Keratinocyte (primary cell): Measurements from ENCODE around the gene RASA1. TPM values are rescaled to one million over a fixed set of nuclear protein-coding genes. Genes with fewer than 3 reads are reported as not detected.

Source experiments
- DNase-seq: peaks from one replicate; pipeline ENCODE4 v3.0.0-alpha.2; 2011; ENCODE audit warnings: low read depth, missing footprints, low spot score
- FAIRE-seq: peaks from 2 replicates; lab custom pipeline; 2011; peaks lifted over from hg19 to GRCh38; lab: Jason Lieb, UNC
- H2AFZ ChIP-seq: 2 replicates; pipeline ENCODE4 v1.6.0; 2012; ENCODE audit warnings: low read length, control low read depth, inconsistent platforms; ENCODE audit not compliant: control insufficient read depth
- H3K27ac ChIP-seq: 2 replicates; pipeline ENCODE4 v1.5.1; 2011; ENCODE audit warnings: low read length; ENCODE audit not compliant: control insufficient read depth, insufficient read depth
- H3K27me3 ChIP-seq: 3 replicates; pipeline ENCODE4 v1.6.0; 2011; ENCODE audit warnings: low read length; ENCODE audit not compliant: control insufficient read depth, insufficient read depth; ENCODE audit errors: extremely low read depth
- H3K36me3 ChIP-seq, 2 experiments: 2 replicates in 1 of 2; 3 replicates in 1 of 2; pipeline ENCODE4 v1.5.1; 2011; ENCODE audit warnings: low read length in 2 of 2, mild to moderate bottlenecking in 1 of 2; ENCODE audit not compliant: control insufficient read depth in 2 of 2, insufficient read depth in 2 of 2; ENCODE audit errors: extremely low read depth in 1 of 2
- H3K4me1 ChIP-seq: 3 replicates; pipeline ENCODE4 v1.5.1; 2011; ENCODE audit warnings: low read length; ENCODE audit not compliant: control insufficient read depth, insufficient read depth; ENCODE audit errors: extremely low read depth
- H3K4me2 ChIP-seq: 3 replicates; pipeline ENCODE4 v1.6.0; 2011; ENCODE audit warnings: low read depth, low read length; ENCODE audit not compliant: control insufficient read depth, insufficient read depth; ENCODE audit errors: extremely low read depth
- H3K4me3 ChIP-seq, 3 experiments: fragments of 200-600 bp in 1 of 3; sonication (generic) in 1 of 3; 2 replicates in 2 of 3; 3 replicates in 1 of 3; pipeline ENCODE4 v1.5.1; 2011 to 2016; ENCODE audit warnings: low read length in 3 of 3, mild to moderate bottlenecking in 3 of 3, control low read depth in 2 of 3, inconsistent platforms in 1 of 3, low read depth in 1 of 3, mixed read lengths in 1 of 3, mixed run types in 1 of 3, moderate library complexity in 1 of 3; ENCODE audit not compliant: control insufficient read depth in 2 of 3, insufficient read depth in 2 of 3; ENCODE audit errors: extremely low read depth in 1 of 3
- H3K79me2 ChIP-seq: 2 replicates; pipeline ENCODE4 v1.6.0; 2012; ENCODE audit warnings: low read length; ENCODE audit not compliant: control insufficient read depth, insufficient read depth
- H3K9ac ChIP-seq: 3 replicates; pipeline ENCODE4 v1.6.0; 2011; ENCODE audit warnings: low read length; ENCODE audit not compliant: control insufficient read depth, insufficient read depth; ENCODE audit errors: extremely low read depth
- H3K9me1 ChIP-seq: 3 replicates; pipeline ENCODE4 v1.6.0; 2011; ENCODE audit warnings: low read length; ENCODE audit not compliant: control insufficient read depth, insufficient read depth; ENCODE audit errors: extremely low read depth
- H3K9me3 ChIP-seq: 2 replicates; pipeline ENCODE4 v1.5.1; 2012; ENCODE audit warnings: low read depth, low read length; ENCODE audit not compliant: control insufficient read depth
- H4K20me1 ChIP-seq: 3 replicates; pipeline ENCODE4 v1.6.0; 2011; ENCODE audit warnings: low read length; ENCODE audit not compliant: control insufficient read depth, insufficient read depth; ENCODE audit errors: extremely low read depth
- EZH2 ChIP-seq: IDR thresholded peaks from one replicate; pipeline ENCODE4 v1.6.1; 2012; ENCODE audit warnings: inconsistent platforms, mild to moderate bottlenecking, low read length, moderate library complexity
- dilution Hi-C: fragments of 300-500 bp; cut with MboI; formaldehyde crosslinking; loops from one replicate; pipeline ENCODE4 v1.7.0; 2020; ENCODE audit warnings: low sequenced_read_pairs; ENCODE audit not compliant: extremely low pct_ligation_motif_present
- polyA plus RNA-seq, 5 experiments: library from polyadenylated mRNA; depleted of rRNA in 3 of 5; stranded (reverse) in 3 of 5; stranded (forward) in 1 of 5; unstranded in 1 of 5; fragments of >200 nt; gene quantifications; 1 replicate in 1 of 5; 2 replicates in 3 of 5; 3 replicates in 1 of 5; pipeline versions ENCODE4 v1.2.1 to v1.2.3, GENCODE V29; 2011 to 2012; ENCODE audit warnings: missing spikeins in 2 of 5, low read depth in 1 of 5, low replicate concordance in 1 of 5
- TF ChIP-seq, protein P1 (sequence below), 3 experiments: IDR thresholded peaks in 1 of 3; conservative IDR thresholded peaks in 1 of 3; optimal IDR thresholded peaks in 1 of 3; 2 replicates in 2 of 3; 3 replicates in 1 of 3; pipeline versions ENCODE3 to v1.5.1; 2011; ENCODE audit warnings: low read length in 3 of 3, mild to moderate bottlenecking in 3 of 3, moderate library complexity in 2 of 3, control low read depth in 1 of 3, inconsistent platforms in 1 of 3; ENCODE audit not compliant: insufficient read depth in 2 of 3; ENCODE audit errors: extremely low read depth in 1 of 3

The RASA1 gene
- polyA plus RNA-seq, 1 donor (not counting 4 experiments of a cell fraction or from before 2014, with no cell fraction given), result 57.9 TPM

DNA sequence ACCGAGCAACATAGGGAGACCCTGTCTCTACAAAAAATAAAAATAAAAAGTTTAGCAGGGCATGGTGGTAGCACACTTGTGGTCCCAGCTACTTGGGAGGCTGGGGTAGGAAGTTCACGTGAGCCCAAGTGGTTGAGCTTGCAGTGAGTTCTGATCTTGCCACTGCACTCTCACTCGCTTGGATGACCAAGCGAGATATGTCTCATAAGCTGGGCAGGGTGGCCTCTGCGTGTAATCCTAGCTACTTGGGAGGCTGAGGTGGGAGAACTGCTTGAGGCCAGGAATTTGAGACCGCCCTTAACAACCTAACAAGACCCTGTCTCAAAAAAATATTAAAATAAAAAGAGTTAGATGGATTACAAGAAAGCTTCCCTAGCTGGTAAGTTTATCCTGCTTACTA is 32.5 kb downstream of the RASA1 start:
- H3K9ac ChIP-seq, result no peak overlapping the region
- no peak for FAIRE-seq
- peaks cover 4% of the 10 kb centered on the region for H3K9me1 ChIP-seq
- H3K4me2 ChIP-seq, result no peak overlapping the region
- no peak for TF ChIP-seq EZH2
- TF ChIP-seq, protein P1, sequence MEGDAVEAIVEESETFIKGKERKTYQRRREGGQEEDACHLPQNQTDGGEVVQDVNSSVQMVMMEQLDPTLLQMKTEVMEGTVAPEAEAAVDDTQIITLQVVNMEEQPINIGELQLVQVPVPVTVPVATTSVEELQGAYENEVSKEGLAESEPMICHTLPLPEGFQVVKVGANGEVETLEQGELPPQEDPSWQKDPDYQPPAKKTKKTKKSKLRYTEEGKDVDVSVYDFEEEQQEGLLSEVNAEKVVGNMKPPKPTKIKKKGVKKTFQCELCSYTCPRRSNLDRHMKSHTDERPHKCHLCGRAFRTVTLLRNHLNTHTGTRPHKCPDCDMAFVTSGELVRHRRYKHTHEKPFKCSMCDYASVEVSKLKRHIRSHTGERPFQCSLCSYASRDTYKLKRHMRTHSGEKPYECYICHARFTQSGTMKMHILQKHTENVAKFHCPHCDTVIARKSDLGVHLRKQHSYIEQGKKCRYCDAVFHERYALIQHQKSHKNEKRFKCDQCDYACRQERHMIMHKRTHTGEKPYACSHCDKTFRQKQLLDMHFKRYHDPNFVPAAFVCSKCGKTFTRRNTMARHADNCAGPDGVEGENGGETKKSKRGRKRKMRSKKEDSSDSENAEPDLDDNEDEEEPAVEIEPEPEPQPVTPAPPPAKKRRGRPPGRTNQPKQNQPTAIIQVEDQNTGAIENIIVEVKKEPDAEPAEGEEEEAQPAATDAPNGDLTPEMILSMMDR (optimal IDR thresholded peaks at IDR 0.05 in 1 of 3, IDR thresholded peaks at IDR 0.05 in 1 of 3, conservative IDR thresholded peaks at IDR 0.05 in 1 of 3; ENCODE audit: extremely low read depth in 1 of 3, insufficient read depth in 2 of 3, low read length in 3 of 3), result no peak
- H3K4me1 ChIP-seq, result peaks cover 37% of the 10 kb centered on the region
- H3K27me3 ChIP-seq, result no peaks in the 10 kb centered on the region
- H3K27ac ChIP-seq, result peak overlapping the region; percentile 8
- dilution Hi-C loops, result no loop called here
- no peak overlapping the region for H3K4me3 ChIP-seq
- no peak overlapping the region for H2AFZ ChIP-seq
- no peak for DNase-seq
- H3K9me3 ChIP-seq, result no peaks in the 10 kb centered on the region
- H4K20me1 ChIP-seq, result peaks cover 6% of the 10 kb centered on the region
- H3K79me2 ChIP-seq, result peaks cover 91% of the 10 kb centered on the region
- H3K36me3 ChIP-seq, result peaks cover 2 to 5% of the 10 kb centered on the region in 2 experiments

DNA sequence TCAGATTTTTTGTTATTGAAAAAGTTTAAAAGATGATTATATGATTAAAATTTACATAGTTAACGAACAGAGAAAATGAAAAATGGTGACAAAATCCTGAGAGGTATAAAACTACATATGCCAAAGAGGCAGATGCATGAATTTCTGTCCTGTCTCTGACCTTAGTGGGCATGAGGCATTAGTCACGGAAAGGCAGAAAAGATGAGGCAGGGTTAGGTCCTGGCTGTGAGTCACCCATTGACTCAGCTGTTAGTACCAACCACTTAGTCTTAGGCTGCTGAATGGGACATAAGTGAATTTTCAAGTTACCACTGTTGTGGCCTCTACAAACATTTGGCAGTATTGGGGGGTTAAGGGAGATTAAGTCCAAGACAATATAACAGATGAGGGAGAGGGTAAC is 33.1 kb downstream of the RASA1 start:
- Histone ChIP-seq H3K36me3 (peaks cover 5 to 8% of the 10 kb centered on the region in 2 experiments), H3K4me1 (peaks cover 34% of the 10 kb centered on the region), H3K79me2 (peaks cover 91% of the 10 kb centered on the region), H3K9me1 (peaks cover 4% of the 10 kb centered on the region), H3K27ac (peak overlapping the region; percentile 40), H2AFZ (no peak overlapping the region), H3K9ac (no peak overlapping the region), H4K20me1 (peaks cover 6% of the 10 kb centered on the region), H3K9me3 (no peaks in the 10 kb centered on the region), H3K4me3 (no peak overlapping the region), H3K27me3 (no peaks in the 10 kb centered on the region), H3K4me2 (peak overlapping the region; percentile 49)
- dilution Hi-C loops, result no loop called here
- DNase-seq, result peak; percentile 58
- peak; percentile 97 for FAIRE-seq
- TF ChIP-seq, protein P1 (optimal IDR thresholded peaks at IDR 0.05 in 1 of 3, IDR thresholded peaks at IDR 0.05 in 1 of 3, conservative IDR thresholded peaks at IDR 0.05 in 1 of 3; ENCODE audit: extremely low read depth in 1 of 3, insufficient read depth in 2 of 3, low read length in 3 of 3), result no peak
- no peak for TF ChIP-seq EZH2
